Measurements from ENCODE around the gene VILL. TPM values are rescaled to one million over a fixed set of nuclear protein-coding genes. Genes with fewer than 3 reads are reported as not detected.

The VILL gene
- total RNA-seq, 1 donor from 2014 or later: 16.7 TPM

DNA sequence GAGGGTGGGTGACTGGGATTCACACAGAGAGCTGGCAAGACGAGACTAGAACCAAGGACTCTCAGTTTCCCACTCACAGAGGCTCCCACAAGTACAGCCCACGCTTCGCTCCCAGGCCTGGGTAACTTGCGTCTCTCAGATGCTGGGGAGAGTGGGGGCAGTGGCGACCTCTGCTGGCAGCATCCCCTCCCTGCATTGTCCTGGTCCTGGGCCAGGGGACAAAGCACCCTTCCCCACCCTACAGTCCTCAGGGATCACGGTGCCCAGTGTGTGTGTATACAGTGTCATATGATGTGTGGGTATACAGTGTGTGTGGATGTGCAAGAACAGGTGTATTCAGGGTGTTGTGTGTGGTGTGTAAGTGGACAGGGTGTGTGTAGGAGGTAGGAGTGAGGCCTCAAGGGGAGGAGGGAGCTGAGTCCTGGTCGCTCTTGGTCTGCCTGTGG lies 12.8 kb downstream of the VILL start:
- H3K9me3 Mint-ChIP-seq: no peaks in the 10 kb centered on the region
- H3K27ac Mint-ChIP-seq: no peak overlapping the region
- TF ChIP-seq, protein P1, sequence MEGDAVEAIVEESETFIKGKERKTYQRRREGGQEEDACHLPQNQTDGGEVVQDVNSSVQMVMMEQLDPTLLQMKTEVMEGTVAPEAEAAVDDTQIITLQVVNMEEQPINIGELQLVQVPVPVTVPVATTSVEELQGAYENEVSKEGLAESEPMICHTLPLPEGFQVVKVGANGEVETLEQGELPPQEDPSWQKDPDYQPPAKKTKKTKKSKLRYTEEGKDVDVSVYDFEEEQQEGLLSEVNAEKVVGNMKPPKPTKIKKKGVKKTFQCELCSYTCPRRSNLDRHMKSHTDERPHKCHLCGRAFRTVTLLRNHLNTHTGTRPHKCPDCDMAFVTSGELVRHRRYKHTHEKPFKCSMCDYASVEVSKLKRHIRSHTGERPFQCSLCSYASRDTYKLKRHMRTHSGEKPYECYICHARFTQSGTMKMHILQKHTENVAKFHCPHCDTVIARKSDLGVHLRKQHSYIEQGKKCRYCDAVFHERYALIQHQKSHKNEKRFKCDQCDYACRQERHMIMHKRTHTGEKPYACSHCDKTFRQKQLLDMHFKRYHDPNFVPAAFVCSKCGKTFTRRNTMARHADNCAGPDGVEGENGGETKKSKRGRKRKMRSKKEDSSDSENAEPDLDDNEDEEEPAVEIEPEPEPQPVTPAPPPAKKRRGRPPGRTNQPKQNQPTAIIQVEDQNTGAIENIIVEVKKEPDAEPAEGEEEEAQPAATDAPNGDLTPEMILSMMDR (IDR thresholded peaks at IDR 0.05; ENCODE audit: unreplicated experiment): peak; percentile 47
- peak in 1 of 2 experiments; percentile 73 for DNase-seq (ENCODE audit: low spot score in 2 of 2, unreplicated experiment in 2 of 2)
- no peaks in the 10 kb centered on the region for H3K27me3 Mint-ChIP-seq (ENCODE audit: low read depth)
- H3K4me3 Mint-ChIP-seq: no peak overlapping the region
- H3K4me1 Mint-ChIP-seq: peaks cover 12% of the 10 kb centered on the region
- H3K36me3 Mint-ChIP-seq: peaks cover 8% of the 10 kb centered on the region

DNA sequence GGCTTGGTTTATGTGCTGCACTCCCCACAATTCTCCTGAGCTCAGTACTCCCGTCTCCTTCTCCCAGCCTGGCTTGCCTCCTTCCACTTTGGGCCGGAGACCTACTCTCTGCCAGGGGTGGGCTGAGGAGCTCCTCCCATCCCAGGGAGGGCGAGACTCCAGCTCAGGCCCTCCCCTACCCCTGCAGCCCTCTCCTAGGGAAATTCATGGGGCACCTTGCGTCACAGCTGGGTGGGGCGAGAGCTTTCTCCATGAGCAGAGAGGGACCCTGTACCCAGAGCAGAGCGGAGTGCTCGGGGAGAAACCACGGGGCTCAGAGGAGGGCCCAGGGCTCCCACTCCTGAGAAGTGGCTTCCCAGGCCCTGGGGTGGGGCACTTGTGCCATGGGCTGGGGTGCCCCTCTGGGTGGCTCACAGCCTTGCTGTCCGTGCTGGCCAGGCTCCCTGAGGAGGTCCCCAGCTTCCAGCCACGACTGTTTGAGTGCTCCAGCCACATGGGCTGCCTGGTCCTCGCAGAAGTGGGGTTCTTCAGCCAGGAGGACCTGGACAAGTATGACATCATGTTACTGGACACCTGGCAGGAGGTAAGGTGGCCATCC lies 13.3 kb downstream of the VILL start:
- H3K27ac Mint-ChIP-seq: no peak overlapping the region
- peaks cover 8% of the 10 kb centered on the region for H3K36me3 Mint-ChIP-seq

DNA sequence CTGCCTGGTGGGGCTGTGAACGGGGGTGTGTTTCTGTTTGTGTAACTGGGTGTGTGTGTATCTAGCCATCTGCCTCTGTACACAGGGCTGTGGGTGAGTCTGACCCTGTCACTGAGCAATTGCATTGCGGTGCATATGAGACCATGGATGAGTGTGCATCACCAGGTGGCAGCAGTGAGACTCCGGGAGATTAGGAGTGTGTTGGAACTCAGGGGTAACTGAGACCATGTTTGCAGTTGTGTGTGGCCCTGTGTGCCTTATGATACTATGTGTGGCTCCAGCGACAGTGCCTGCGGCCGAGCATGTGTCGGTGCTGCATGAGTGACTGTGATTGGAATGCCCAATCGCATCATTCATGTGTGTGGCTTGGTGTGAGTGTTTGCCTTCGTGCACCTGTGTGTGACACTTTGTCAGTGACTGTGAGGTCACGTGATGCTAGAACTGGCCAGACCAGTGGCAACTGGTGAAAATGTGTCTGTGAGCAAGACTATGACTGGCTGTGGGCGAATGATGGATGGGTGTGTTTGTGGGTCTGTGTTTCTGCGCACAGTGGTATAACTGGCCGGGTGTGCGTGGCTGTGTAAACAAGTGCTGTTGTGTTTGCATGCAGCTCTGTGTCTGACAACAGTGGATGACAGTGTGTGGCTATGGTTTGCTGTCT lies 14.0 kb downstream of the VILL start:
- no peak overlapping the region for H3K4me3 Mint-ChIP-seq
- no peaks in the 10 kb centered on the region for H3K27me3 Mint-ChIP-seq (ENCODE audit: low read depth)
- no peak for DNase-seq (ENCODE audit: low spot score in 2 of 2, unreplicated experiment in 2 of 2)
- H3K27ac Mint-ChIP-seq: no peak overlapping the region
- no peaks in the 10 kb centered on the region for H3K9me3 Mint-ChIP-seq
- peaks cover 8% of the 10 kb centered on the region for H3K36me3 Mint-ChIP-seq
- TF ChIP-seq, protein P1 (IDR thresholded peaks at IDR 0.05; ENCODE audit: unreplicated experiment): peak; percentile 30
- peaks cover 4% of the 10 kb centered on the region for H3K4me1 Mint-ChIP-seq

More for the DNA sequence above, 13.3 kb downstream of the VILL start:
- peaks cover 8% of the 10 kb centered on the region for H3K4me1 Mint-ChIP-seq
- no peak overlapping the region for H3K4me3 Mint-ChIP-seq
- DNase-seq (ENCODE audit: low spot score in 2 of 2, unreplicated experiment in 2 of 2): no peak
- TF ChIP-seq, protein P1 (IDR thresholded peaks at IDR 0.05; ENCODE audit: unreplicated experiment): no peak
- H3K9me3 Mint-ChIP-seq: no peaks in the 10 kb centered on the region
- H3K27me3 Mint-ChIP-seq (ENCODE audit: low read depth): no peaks in the 10 kb centered on the region

DNA sequence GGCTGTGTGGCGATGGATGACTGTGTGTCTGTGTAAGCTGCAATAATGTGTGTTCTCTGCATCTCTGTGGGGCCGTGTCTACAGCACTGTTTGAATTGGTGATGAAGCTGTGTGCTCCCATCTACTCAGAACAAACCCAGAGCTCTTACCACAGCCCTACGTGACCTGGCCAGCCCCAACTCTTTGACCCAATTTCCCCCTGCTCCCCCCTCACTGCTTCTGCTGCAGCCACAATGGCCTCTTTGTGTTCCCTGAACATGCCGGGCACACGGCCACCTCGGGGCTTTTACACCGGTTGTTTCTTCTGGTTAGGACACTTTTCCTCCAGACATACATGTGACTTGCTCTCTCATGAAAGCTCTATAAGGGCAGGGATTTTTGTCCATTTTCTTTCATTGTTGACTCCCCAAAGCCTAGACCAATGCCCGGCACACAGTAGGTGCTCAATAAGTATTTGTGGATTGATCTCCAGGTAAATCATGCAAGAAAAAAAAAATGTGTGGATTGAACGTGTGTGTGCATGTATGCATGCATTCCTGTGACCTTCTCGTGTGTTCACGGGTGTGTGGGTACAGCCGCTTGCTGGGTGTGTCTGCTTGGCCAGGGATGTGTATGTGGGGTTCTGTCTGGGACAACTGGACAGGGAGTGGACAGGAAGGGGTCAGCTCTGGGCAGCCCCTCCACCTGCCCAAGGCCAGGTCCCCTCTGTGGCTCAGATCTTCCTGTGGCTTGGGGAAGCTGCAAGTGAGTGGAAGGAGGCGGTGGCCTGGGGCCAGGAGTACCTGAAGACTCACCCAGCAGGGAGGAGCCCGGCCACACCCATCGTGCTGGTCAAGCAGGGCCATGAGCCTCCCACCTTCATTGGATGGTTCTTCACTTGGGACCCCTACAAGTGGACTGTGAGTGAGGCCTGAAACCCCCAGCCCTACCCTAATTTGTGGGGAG lies 14.8 kb downstream of the VILL start:
- Mint-ChIP-seq H3K36me3 (peaks cover 7% of the 10 kb centered on the region), H3K27me3 (ENCODE audit: low read depth) (no peaks in the 10 kb centered on the region), H3K4me3 (no peak overlapping the region), H3K4me1 (peaks cover 4% of the 10 kb centered on the region), H3K9me3 (no peaks in the 10 kb centered on the region), H3K27ac (no peak overlapping the region)
- TF ChIP-seq, protein P1 (IDR thresholded peaks at IDR 0.05; ENCODE audit: unreplicated experiment): no peak
- no peak for DNase-seq (ENCODE audit: low spot score in 2 of 2, unreplicated experiment in 2 of 2)

DNA sequence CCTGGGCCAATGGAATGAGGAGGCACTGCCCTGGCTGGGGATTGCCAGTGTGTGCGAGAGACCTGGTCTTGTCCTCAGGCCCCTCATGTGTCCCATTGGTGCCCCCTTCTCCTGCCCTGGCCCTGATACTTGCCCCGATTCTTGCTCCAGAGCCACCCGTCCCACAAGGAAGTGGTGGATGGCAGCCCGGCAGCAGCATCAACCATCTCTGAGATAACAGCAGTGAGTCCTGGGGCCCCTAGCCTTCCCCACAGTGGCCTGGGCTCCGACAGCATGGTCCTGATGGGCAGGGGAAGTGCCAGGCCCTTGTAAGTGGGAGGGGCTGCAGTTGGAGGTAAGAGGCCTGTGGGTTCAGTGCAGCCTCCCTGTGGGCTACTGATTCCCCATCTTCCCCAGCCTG lies 15.4 kb downstream of the VILL start:
- DNase-seq (ENCODE audit: low spot score in 2 of 2, unreplicated experiment in 2 of 2): no peak
- H3K4me3 Mint-ChIP-seq: no peak overlapping the region
- H3K36me3 Mint-ChIP-seq: peaks cover 7% of the 10 kb centered on the region
- H3K4me1 Mint-ChIP-seq: peaks cover 4% of the 10 kb centered on the region
- H3K9me3 Mint-ChIP-seq: no peaks in the 10 kb centered on the region
- TF ChIP-seq, protein P1 (IDR thresholded peaks at IDR 0.05; ENCODE audit: unreplicated experiment): no peak
- no peaks in the 10 kb centered on the region for H3K27me3 Mint-ChIP-seq (ENCODE audit: low read depth)
- H3K27ac Mint-ChIP-seq: no peak overlapping the region

Measured in mesothelial cell of epicardium (in vitro differentiated cells).